GM18951 (cell line): Measurements from ENCODE around the gene CRIP2.

ENCODE experiments used
- POLR2A ChIP-seq: IDR thresholded peaks from 4 replicates; pipeline ENCODE4 v1.6.1; 2011; ENCODE audit warnings: mild to moderate bottlenecking; ENCODE audit not compliant: insufficient read length, insufficient read depth; ENCODE audit errors: extremely low read depth
- in situ Hi-C: fragments of 300-500 bp; cut with MboI; formaldehyde crosslinking; loops from one replicate; pipeline ENCODE4 v1.12.0; 2022; ENCODE audit warnings: low sequenced_read_pairs, mixed read lengths, inconsistent platforms; ENCODE audit not compliant: unreplicated experiment

CRIP2 gene

DNA sequence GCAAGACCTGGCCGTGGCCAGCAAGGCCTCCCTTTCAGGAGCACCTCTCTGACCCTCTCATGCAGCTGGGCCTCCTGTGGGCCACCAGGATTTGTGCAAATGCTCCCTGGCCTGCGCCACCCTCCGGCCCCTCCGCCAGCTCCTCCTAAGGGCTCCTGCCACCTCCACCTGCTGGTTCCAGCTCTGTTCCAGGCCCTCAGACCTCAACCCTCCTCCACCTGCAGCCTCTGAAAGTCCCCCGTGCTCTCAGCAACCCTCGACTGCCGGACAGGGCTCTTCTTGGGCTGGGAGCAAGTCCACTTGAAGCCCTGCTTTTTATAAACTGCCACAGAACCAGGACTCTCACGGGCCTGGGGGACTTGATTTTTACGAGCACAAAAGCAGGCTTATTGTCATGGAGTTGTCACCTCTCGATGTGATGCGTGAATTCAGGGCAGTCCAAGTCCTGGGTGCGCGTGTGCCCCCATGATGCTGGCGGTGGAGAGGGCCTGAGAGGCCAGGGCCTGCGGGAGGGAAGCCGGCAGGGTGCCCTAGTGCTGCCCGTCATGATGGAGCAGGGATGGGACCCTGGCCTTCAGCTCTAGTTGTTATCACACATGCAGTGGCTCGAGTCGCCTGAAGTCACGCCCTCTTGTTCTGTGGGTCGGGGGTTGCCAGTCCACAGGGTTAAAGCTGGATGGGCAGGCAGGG lies 25.6 kb downstream of the CRIP2 start:
- no peak for TF ChIP-seq POLR2A
- in situ Hi-C loops = no loop called here

DNA sequence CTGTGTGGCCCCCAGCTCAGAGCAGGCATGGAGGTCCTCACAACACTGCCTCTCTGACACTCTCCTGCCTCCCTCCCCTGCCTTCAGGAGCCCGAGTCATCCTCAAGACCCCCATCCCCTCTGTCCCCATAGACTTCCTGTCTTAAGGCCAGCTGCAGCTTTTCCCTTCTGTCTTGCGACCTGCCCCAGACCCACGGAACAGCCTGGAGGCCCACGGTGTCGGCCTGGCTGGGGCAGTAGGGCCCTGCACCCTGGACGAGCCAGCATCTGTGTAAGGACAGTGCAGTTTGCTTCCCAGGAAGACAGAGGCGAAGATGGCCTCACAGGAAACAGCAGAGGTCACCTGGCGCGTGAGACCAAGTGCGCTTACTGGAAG lies 26.1 kb downstream of the CRIP2 start:
- in situ Hi-C loops = no loop called here
- TF ChIP-seq POLR2A = no peak

DNA sequence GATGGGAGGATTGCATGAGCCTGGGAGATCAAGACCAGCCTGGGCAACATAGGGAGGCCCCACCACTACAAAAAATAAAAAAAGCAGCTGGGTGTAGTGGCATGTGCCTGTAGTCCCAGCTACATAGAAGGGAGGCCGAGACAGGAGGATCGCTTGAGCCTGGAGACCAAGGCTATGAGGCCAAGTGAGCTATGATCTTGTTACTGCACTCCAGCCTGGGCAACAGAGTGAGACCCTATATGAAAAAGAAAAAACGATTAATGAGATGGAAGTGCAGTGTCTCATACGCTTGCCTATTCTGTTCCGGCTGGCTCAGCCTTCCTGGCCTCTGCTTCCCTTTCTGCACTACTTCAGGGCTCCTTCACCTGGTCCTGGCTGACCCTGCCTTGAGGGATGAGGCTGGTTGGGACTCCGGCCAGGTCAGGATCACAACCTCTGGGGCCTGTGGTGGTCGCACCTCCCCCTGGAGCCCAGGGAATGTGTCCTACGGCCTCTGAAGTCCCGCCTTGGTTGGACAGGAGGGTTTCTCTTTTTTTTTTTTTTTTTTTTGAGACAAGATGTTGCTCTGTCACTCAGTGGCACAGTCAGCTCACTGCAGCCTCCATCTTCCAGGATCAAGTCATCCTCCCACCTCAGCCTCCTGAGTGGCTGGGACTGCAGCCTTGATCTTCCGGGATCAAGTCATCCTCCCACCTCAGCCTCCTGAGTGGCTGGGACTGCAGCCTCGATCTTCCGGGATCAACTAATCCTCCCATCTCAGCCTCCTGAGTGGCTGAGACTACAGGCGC lies 27.1 kb downstream of the CRIP2 start:
- no peak for TF ChIP-seq POLR2A
- in situ Hi-C loops = no loop called here

DNA sequence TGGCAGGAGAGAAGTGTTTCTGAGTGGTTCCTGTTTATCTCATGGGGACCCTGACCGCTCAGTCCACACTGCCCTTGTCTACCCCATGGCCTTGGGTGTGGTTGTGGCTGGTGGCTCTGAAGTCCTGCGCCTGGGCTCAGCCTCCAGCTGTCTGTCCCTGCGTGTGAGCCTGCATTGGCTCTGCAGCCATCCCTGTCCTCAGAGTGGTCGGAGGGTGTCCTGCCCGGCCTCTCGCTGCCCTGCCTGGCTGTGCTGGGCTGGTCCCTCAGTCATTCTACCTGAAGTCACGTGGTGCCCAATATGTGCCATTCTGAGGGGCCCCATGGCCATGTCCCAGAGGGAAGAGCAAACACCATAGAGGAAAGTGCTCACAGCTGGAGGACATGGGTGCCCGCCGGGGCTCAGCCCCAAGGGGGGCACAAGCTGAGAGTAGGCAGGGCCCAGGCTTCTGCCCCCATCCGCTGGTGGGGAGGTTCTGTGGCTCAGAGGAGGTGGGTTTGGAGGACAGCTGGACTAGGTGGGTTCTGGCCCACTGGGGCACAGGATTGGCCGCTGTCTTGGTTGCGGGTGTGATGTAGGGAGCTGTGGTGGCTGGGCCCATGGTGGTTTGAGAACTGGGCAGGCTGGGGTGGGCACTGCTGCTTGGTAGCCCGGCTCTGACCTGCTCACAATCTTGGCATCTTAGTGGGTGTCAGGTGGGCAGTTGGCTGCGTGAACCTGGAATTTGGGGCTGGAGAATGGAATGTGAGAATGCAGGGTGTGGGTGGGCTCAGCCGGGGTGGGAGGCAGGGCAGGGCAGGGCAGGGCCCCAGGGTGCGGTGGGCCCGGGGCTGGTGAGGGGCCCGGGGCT lies 28.1 kb downstream of the CRIP2 start:
- in situ Hi-C loops = no loop called here
- no peak for TF ChIP-seq POLR2A

DNA sequence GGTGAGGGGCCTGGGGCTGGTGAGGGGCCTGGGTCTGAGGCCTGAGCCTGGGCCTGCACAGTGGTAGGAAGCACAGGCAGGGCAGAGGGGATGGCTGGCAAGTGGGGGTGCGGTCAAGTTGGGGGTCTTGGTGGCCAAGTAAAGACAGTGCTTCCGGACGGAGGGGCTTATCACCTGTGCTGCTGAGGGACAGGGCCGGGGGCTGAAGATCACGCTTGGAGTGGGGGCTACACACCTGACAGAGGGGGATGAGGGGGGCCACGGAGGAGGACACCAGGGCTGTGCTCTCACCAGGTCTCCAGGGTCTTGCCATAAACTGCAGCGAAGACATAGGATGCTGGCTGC lies 28.6 kb downstream of the CRIP2 start:
- in situ Hi-C loops = no loop called here
- no peak for TF ChIP-seq POLR2A

DNA sequence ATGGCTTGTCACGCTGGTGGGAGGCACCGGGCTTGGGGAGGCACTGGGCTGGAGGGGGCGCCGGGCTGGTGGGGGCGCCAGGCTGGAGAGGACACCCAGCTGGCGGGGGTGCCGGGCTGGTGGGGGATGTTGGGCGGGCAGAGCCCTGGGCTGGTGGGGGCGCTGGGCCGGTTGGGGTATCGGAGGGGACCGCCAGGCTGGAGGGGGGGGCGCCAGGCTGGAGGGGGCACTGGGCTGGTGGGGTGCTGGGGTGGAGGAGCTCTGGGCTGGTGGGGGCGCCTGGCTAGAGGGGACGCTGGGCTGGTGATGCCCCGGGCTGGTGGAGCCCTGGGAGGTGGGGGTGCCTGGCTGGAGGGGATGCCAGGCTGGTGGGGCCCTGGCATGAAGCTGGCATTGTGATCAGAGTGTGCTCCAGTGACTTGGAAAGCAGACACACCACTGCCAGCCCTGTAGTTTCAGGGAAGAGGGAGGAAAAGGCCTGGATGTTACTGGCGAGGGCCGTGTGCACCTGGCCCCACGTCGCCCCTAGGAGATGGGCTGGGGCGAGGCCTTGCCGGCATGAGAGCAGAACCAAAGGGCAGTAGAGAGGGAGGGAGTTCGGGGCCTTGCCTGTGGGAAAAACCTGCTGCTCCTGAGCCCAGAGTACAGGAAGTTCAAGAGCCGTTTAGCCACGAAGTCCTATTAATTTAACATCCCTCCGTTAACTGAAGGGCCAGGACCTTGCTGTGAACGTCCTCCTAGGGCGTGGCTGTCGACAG lies 29.5 kb downstream of the CRIP2 start:
- no peak for TF ChIP-seq POLR2A
- in situ Hi-C loops = no loop called here

DNA sequence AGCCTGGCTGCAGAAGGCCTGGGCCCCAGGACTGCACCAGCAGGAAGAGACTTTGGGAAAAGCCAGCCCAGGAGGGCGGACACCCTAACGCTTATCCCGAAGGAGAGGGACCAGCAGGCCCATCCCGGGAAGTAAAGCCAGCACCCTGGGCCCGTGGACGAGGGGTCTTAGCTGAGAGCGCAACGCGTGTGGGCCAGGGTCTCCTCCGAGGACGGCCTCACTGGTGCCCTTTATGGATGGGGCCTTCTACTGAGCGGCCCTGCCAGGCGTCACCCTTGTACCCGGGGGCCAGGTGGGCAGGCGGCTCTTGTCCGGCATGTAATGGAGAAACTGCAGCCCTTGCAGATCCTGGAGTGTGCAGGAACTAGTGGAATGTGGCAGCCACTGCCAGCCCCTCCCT lies 30.5 kb downstream of the CRIP2 start:
- TF ChIP-seq POLR2A = no peak
- in situ Hi-C loops = no loop called here

DNA sequence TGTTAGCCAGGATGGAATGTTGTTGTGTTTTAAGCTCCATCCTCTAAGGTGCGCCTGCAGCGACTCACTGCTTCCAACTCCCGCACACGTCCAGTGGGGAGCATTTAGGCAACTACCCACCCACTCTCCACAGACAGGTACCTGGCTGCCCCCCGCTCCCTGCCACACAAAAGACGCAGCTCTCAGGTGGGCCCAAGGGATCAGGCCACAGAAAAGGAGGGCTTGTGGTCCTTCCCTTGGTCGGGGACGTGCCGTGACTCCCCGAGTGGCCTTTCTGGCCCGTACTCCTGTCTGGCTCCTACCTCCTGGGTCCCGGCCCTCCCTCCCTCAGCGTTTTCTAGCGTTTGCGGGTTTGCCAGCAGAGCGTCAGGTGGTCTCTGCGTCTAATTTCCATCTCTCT lies 32.6 kb downstream of the CRIP2 start:
- TF ChIP-seq POLR2A = no peak
- in situ Hi-C loops = no loop called here

DNA sequence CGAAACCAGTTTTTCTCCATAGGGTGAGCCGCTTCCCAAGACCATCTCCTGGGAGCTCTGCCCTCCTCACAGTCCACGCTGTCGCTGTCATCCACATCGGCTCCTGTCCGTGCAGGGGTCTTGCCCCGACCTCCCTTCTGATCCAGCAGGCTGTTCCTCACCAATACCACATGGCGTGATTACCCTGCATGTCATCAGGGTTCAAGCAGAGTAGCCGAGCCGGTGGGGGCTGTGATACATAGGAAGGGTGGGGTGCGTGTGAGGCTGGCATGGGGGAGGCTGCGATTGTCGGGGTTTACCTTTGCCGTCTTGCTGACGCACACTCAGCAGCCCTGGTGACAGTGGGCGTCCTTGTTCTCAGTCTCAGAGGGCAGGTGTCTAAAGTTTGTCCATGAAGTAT lies 33.4 kb downstream of the CRIP2 start:
- TF ChIP-seq POLR2A = no peak
- in situ Hi-C loops = no loop called here

DNA sequence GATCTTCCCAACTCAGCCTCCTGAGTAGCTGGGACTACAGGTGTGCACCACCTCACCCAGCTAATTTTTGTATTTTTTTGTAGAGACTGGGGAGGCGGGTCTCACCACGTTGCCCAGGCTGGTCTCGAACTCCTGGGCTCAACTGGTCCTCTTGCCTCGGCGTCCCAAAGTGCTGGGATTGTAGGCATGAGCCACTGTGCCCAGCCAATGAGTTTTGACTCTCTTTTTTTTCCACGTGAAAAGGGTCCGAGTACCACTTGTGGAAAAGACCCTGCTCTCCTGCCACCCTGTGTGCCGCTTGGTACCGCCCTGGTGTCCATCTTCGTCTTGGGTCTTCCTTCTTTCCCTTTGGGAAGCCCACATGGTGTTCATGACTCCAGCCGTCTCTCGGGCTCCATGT lies 34.0 kb downstream of the CRIP2 start:
- in situ Hi-C loops = no loop called here
- TF ChIP-seq POLR2A = no peak

DNA sequence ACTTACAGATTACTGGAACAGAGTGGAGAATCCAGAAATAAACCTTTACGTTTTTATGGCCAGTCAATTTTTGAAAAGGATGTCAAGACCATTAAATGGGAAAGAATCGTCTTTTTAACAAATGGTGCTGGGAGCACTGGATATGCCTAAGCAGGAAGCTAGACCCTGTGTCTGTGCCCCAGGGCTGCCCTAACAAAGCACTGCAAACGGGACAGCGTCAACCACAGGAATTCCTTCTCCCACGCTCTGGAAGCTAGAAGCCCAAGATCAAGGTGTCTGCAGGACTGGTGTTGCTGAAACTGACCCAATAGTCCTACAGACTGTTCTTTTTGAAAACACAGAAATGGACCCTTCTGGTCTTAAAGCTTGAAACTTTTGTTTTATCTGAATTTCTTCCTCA lies 42.5 kb downstream of the CRIP2 start:
- no peak for TF ChIP-seq POLR2A
- in situ Hi-C loops = no loop called here

DNA sequence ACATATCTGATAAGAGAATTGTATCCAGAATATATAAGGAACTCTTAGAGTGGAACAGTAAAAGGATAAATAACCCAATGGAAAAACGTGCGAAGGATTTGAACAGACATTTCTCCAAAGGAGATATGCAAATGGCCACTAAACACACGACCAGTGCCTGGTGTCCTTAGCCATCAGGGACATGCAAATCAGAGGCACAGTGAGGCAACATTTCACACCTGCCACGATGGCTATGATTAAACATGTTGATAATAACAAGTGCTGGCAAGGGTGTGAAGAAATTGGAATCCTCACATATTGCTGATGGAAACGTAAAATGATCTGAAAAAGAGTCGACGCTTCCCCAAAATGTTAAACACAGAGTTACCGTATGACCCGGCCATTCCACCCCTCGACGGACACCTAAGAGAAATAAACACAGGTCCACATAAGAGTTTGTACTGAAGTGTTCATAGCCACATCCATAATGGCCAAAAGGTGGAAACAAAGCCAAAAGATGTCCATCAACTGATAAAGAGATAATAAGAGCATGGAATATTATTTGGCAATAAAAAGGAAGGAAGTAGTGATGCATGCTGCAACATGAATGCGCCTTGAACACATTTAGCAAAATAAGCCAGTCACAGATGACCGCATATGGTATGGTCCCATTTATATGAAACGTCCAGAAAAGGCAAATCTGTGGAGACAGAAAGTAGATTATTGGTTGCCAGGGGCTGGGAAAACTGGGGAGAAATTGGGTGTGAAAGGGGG lies 45.5 kb downstream of the CRIP2 start:
- no peak for TF ChIP-seq POLR2A
- in situ Hi-C loops = no loop called here
